ENCODE results near the gene SLFNL1. TPM values are rescaled to one million over a fixed set of nuclear protein-coding genes. Genes with fewer than 3 reads are reported as not detected.

Gene SLFNL1
- total and polyA plus RNA-seq, 2 donors (not counting 1 experiment from before 2014, with no cell fraction given) = 0.01 to 0.66 TPM

DNA sequence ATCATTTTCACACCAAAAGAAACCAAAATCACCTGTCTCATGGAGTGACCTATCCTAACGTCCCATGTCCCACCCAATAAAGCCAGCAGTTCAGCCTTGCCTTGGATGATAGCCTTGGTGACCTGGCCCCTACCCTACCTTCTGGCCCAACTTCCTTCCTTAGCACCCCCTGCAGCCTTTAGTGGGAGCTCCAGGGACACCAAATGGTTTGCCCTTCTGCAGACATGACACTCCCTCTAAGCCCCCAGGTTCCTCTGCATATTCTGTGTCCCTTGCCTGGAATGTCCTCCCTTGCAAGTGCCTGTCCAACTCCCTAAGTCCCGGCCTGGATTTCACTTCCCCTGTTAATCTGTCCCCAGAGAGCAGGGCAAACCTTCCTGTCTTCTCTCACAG, 2.2 kb downstream of the SLFNL1 start:
- no peaks in the 10 kb centered on the region for H3K9me3 ChIP-seq (ENCODE audit: control insufficient read depth, insufficient read depth, low read depth, low read length)
- no peak overlapping the region for H3K4me2 ChIP-seq (ENCODE audit: extremely low read depth, insufficient read depth, low read length)
- H3K36me3 ChIP-seq (ENCODE audit: control insufficient read depth, insufficient read depth, low read length) = peaks cover 8% of the 10 kb centered on the region

DNA sequence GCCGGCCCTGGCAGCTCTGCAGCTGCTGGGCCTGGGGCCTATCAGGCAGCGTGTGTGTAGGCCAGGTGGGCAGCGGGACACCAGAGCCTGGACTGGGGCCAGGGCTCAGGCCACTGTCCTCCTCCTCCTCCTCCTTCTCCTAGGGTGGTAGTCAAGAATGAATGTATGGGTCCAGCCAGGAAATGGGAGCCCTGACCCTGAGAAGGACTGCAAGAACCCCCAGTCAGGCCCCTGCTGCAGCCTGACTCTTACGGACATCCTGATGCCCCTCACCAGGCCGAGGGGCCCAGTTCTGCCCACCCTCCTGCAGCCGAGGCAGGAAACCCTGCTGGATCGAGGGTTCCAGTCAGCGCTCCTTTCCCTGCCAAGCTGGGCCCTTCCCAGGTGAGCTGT, 3.5 kb downstream of the SLFNL1 start:
- Histone ChIP-seq H2AFZ (ENCODE audit: low read length) (no peak overlapping the region), H3K9me3 (ENCODE audit: control insufficient read depth, insufficient read depth, low read depth, low read length) (no peaks in the 10 kb centered on the region), H3K4me2 (ENCODE audit: extremely low read depth, insufficient read depth, low read length) (no peak overlapping the region), H3K27me3 (ENCODE audit: control insufficient read depth, insufficient read depth, low read length) (no peaks in the 10 kb centered on the region), H3K4me1 (ENCODE audit: control insufficient read depth, extremely low read depth, insufficient read depth, low read length) (peaks cover 2% of the 10 kb centered on the region), H3K4me3 (replicated peaks in 1 of 4; ENCODE audit: control extremely low read depth in 1 of 4, insufficient read depth in 1 of 4, low read depth in 3 of 4, low read length in 4 of 4) (no peak overlapping the region), H3K9ac (ENCODE audit: insufficient read depth, low read length) (no peak overlapping the region), H3K27ac (ENCODE audit: insufficient read depth, low read length) (no peak overlapping the region), H3K79me2 (ENCODE audit: control insufficient read depth, insufficient read depth, low read length) (no peaks in the 10 kb centered on the region), H4K20me1 (ENCODE audit: control insufficient read depth, extremely low read depth, insufficient read depth, low read length) (no peaks in the 10 kb centered on the region), H3K36me3 (ENCODE audit: control insufficient read depth, insufficient read depth, low read length) (peaks cover 8% of the 10 kb centered on the region)
- no peak for DNase-seq (ENCODE audit: low read depth in 2 of 2)
- TF ChIP-seq, protein P1, sequence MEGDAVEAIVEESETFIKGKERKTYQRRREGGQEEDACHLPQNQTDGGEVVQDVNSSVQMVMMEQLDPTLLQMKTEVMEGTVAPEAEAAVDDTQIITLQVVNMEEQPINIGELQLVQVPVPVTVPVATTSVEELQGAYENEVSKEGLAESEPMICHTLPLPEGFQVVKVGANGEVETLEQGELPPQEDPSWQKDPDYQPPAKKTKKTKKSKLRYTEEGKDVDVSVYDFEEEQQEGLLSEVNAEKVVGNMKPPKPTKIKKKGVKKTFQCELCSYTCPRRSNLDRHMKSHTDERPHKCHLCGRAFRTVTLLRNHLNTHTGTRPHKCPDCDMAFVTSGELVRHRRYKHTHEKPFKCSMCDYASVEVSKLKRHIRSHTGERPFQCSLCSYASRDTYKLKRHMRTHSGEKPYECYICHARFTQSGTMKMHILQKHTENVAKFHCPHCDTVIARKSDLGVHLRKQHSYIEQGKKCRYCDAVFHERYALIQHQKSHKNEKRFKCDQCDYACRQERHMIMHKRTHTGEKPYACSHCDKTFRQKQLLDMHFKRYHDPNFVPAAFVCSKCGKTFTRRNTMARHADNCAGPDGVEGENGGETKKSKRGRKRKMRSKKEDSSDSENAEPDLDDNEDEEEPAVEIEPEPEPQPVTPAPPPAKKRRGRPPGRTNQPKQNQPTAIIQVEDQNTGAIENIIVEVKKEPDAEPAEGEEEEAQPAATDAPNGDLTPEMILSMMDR (conservative IDR thresholded peaks at IDR 0.05 in 1 of 2, IDR thresholded peaks at IDR 0.05 in 1 of 2; ENCODE audit: low read depth in 1 of 2, low read length in 2 of 2) = no peak
- no peak for TF ChIP-seq EZH2 (IDR thresholded peaks at IDR 0.05; ENCODE audit: low read length, missing control alignments)

More for the DNA sequence above, 2.2 kb downstream of the SLFNL1 start:
- TF ChIP-seq, protein P1 (conservative IDR thresholded peaks at IDR 0.05 in 1 of 2, IDR thresholded peaks at IDR 0.05 in 1 of 2; ENCODE audit: low read depth in 1 of 2, low read length in 2 of 2) = no peak
- TF ChIP-seq EZH2 (IDR thresholded peaks at IDR 0.05; ENCODE audit: low read length, missing control alignments) = no peak
- no peak overlapping the region for H3K4me3 ChIP-seq (replicated peaks in 1 of 4; ENCODE audit: control extremely low read depth in 1 of 4, insufficient read depth in 1 of 4, low read depth in 3 of 4, low read length in 4 of 4)
- H3K4me1 ChIP-seq (ENCODE audit: control insufficient read depth, extremely low read depth, insufficient read depth, low read length) = peaks cover 2% of the 10 kb centered on the region
- no peak for DNase-seq (ENCODE audit: low read depth in 2 of 2)
- H3K27ac ChIP-seq (ENCODE audit: insufficient read depth, low read length) = no peak overlapping the region
- H2AFZ ChIP-seq (ENCODE audit: low read length) = no peak overlapping the region
- H3K27me3 ChIP-seq (ENCODE audit: control insufficient read depth, insufficient read depth, low read length) = no peaks in the 10 kb centered on the region
- no peaks in the 10 kb centered on the region for H4K20me1 ChIP-seq (ENCODE audit: control insufficient read depth, extremely low read depth, insufficient read depth, low read length)
- no peaks in the 10 kb centered on the region for H3K79me2 ChIP-seq (ENCODE audit: control insufficient read depth, insufficient read depth, low read length)
- H3K9ac ChIP-seq (ENCODE audit: insufficient read depth, low read length) = no peak overlapping the region

DNA sequence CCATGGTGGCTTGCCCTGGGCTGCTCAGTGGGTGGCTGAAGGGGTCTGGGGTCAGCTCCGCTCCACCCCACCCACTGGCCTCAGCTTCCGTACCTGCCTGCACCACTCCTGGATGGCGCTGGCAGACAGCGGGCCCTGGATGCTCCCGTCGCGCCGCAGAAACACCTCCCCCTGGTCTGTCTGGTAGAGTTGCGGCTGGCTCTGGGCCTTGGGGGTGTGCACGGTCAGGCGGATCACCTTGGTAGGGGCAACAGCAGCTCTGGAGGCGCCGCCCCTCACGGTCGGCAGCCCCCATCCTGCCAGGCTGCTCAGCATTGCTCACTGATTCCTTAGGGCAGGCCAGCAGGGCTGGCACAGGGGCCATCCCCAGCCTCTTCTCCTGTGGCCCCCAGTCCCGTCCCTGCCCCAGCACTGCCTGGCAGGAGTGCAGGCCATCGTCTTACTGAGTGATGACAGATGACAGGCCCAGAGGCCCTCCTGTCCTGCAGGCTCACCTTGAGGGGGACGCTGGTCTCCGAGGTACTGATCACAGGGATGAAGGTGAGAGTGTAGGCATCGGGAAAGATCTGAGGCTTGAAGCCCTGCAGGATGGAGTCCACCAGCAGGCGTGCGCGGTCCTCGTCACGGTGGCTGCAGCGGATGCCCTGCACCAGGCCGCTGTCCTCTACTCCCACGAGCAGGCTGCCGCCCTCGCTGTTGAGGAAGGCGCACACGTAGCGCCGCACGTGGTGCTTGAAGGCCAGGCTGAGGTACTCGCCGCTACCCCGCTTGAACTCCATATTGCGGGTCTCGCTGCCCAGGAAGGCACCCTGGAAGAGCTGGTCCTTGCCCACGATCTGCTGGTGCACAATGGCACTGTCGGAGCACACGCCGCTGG, 4.1 kb downstream of the SLFNL1 start:
- Histone ChIP-seq H3K9me3 (ENCODE audit: control insufficient read depth, insufficient read depth, low read depth, low read length) (no peaks in the 10 kb centered on the region), H3K9ac (ENCODE audit: insufficient read depth, low read length) (no peak overlapping the region), H3K4me2 (ENCODE audit: extremely low read depth, insufficient read depth, low read length) (no peak overlapping the region), H3K4me3 (replicated peaks in 1 of 4; ENCODE audit: control extremely low read depth in 1 of 4, insufficient read depth in 1 of 4, low read depth in 3 of 4, low read length in 4 of 4) (no peak overlapping the region), H2AFZ (ENCODE audit: low read length) (no peak overlapping the region), H3K79me2 (ENCODE audit: control insufficient read depth, insufficient read depth, low read length) (no peaks in the 10 kb centered on the region), H3K4me1 (ENCODE audit: control insufficient read depth, extremely low read depth, insufficient read depth, low read length) (peaks cover 2% of the 10 kb centered on the region), H3K27ac (ENCODE audit: insufficient read depth, low read length) (no peak overlapping the region), H4K20me1 (ENCODE audit: control insufficient read depth, extremely low read depth, insufficient read depth, low read length) (no peaks in the 10 kb centered on the region), H3K36me3 (ENCODE audit: control insufficient read depth, insufficient read depth, low read length) (peaks cover 8% of the 10 kb centered on the region), H3K27me3 (ENCODE audit: control insufficient read depth, insufficient read depth, low read length) (no peaks in the 10 kb centered on the region)
- no peak for DNase-seq (ENCODE audit: low read depth in 2 of 2)
- TF ChIP-seq EZH2 (IDR thresholded peaks at IDR 0.05; ENCODE audit: low read length, missing control alignments) = no peak
